Muscle layer of colon (tissue), 2 donors: Measurements from ENCODE around the gene LMF2.

Experiments
- H3K27ac ChIP-seq: one replicate; pipeline ENCODE4 v1.7.0; 2013; ENCODE audit warnings: low read depth, mild to moderate bottlenecking, low read length, moderate library complexity
- H3K27me3 ChIP-seq, 2 donors: one replicate each; pipeline ENCODE4 v1.7.0; 2013; ENCODE audit warnings: low read length in 2 of 2, mild to moderate bottlenecking in 2 of 2; ENCODE audit not compliant: insufficient read depth in 2 of 2, control insufficient read depth in 1 of 2
- H3K36me3 ChIP-seq: one replicate; pipeline ENCODE4 v1.7.0; 2013; ENCODE audit warnings: mild to moderate bottlenecking, low read length; ENCODE audit not compliant: insufficient read depth
- H3K4me1 ChIP-seq: one replicate; pipeline ENCODE4 v1.7.0; 2013; ENCODE audit warnings: mild to moderate bottlenecking, low read length; ENCODE audit not compliant: insufficient read depth
- H3K4me3 ChIP-seq, 2 donors: one replicate each; pipeline ENCODE4 v1.7.0; 2013; ENCODE audit warnings: low read length in 2 of 2, low read depth in 1 of 2, mild to moderate bottlenecking in 1 of 2, moderate library complexity in 1 of 2
- H3K9ac ChIP-seq: one replicate; pipeline ENCODE4 v1.7.0; 2013; ENCODE audit warnings: low read length
- H3K9me3 ChIP-seq: one replicate; pipeline ENCODE4 v1.7.0; 2013; ENCODE audit warnings: mild to moderate bottlenecking, low read length
- donor health status: abdominal sarcoma.
- donor health status: Adenocarcinoma of cecum.

The LMF2 gene

GRCh38 chr22:50526834-50527801 is 19.6 kb upstream of the LMF2 start:
- H3K9me3 ChIP-seq = no peaks in the 10 kb centered on the region
- no peak overlapping the region for H3K9ac ChIP-seq
- peaks cover 8 to 32% of the 10 kb centered on the region in 2 donors for H3K27me3 ChIP-seq
- peaks cover 25% of the 10 kb centered on the region for H3K4me1 ChIP-seq
- H3K27ac ChIP-seq = peak overlapping the region; percentile 81
- peaks cover 17% of the 10 kb centered on the region for H3K36me3 ChIP-seq
- peak overlapping the region; percentile 65 to 94 for H3K4me3 ChIP-seq

GRCh38 chr22:50526108-50526833 is 18.8 kb upstream of the LMF2 start:
- H3K4me3 ChIP-seq = peak overlapping the region; percentile 65 to 94
- H3K9me3 ChIP-seq = no peaks in the 10 kb centered on the region
- peaks cover 5 to 24% of the 10 kb centered on the region in 2 donors for H3K27me3 ChIP-seq
- no peak overlapping the region for H3K9ac ChIP-seq
- peaks cover 25% of the 10 kb centered on the region for H3K36me3 ChIP-seq
- H3K4me1 ChIP-seq = peaks cover 23% of the 10 kb centered on the region
- peak overlapping the region; percentile 81 for H3K27ac ChIP-seq

GRCh38 chr22:50525858-50526107 is 18.3 kb upstream of the LMF2 start:
- Histone ChIP-seq H3K27ac (peak overlapping the region; percentile 81), H3K9me3 (no peaks in the 10 kb centered on the region), H3K27me3 (peaks cover under 1 to 19% of the 10 kb centered on the region in 2 donors), H3K9ac (no peak overlapping the region), H3K36me3 (peaks cover 30% of the 10 kb centered on the region), H3K4me1 (peaks cover 19% of the 10 kb centered on the region), H3K4me3 (peak overlapping the region; percentile 65 to 94)

GRCh38 chr22:50525104-50525857 is 17.8 kb upstream of the LMF2 start, which contains the start of gene SCO2:
Gene SCO2, minus strand, starts transcription at chr22:50525598. Its CDS starts 1,187 bp downstream, at chr22:50524411.
- H3K9me3 ChIP-seq = no peaks in the 10 kb centered on the region
- peaks cover 14% of the 10 kb centered on the region for H3K4me1 ChIP-seq
- H3K27ac ChIP-seq = peak within 1 kb of the TSS; percentile 88
- H3K4me3 ChIP-seq = peak within 1 kb of the TSS; percentile 65 to 94
- H3K27me3 ChIP-seq = peaks cover 0 to 14% of the 10 kb centered on the region in 2 donors
- peaks cover 32% of the 10 kb centered on the region for H3K36me3 ChIP-seq
- H3K9ac ChIP-seq = peak within 1 kb of the TSS; percentile 68

- no peaks in the 10 kb centered on the region for H3K9me3 ChIP-seq
- H3K36me3 ChIP-seq = peaks cover 34% of the 10 kb centered on the region
- H3K27ac ChIP-seq = peak overlapping the region; percentile 88
- peaks cover 0 to 8% of the 10 kb centered on the region in 2 donors for H3K27me3 ChIP-seq
- peak overlapping the region; percentile 68 for H3K9ac ChIP-seq
- H3K4me1 ChIP-seq = peaks cover 12% of the 10 kb centered on the region
- peak overlapping the region; percentile 65 to 94 for H3K4me3 ChIP-seq
Measured at GRCh38 chr22:50524676-50525103, 17.2 kb upstream of the LMF2 start.

- peaks cover 40% of the 10 kb centered on the region for H3K36me3 ChIP-seq
- peaks cover 0 to 2% of the 10 kb centered on the region in 2 donors for H3K27me3 ChIP-seq
- H3K4me1 ChIP-seq = peaks cover 12% of the 10 kb centered on the region
- H3K9ac ChIP-seq = no peak overlapping the region
- H3K9me3 ChIP-seq = no peaks in the 10 kb centered on the region
- H3K27ac ChIP-seq = peak overlapping the region; percentile 88
- H3K4me3 ChIP-seq = peak overlapping the region in 1 of 2 donors; percentile 65
Measured at GRCh38 chr22:50523806-50524675, 16.5 kb upstream of the LMF2 start.

GRCh38 chr22:50523458-50523805 is 15.9 kb upstream of the LMF2 start:
- Histone ChIP-seq H3K4me1 (peaks cover 12% of the 10 kb centered on the region), H3K9me3 (no peaks in the 10 kb centered on the region), H3K4me3 (no peak overlapping the region), H3K36me3 (peaks cover 45% of the 10 kb centered on the region), H3K27me3 (no peaks in the 10 kb centered on the region), H3K27ac (no peak overlapping the region), H3K9ac (no peak overlapping the region)

GRCh38 chr22:50522806-50523438 is 15.4 kb upstream of the LMF2 start:
- peaks cover 49% of the 10 kb centered on the region for H3K36me3 ChIP-seq
- H3K27me3 ChIP-seq = no peaks in the 10 kb centered on the region
- H3K27ac ChIP-seq = no peak overlapping the region

GRCh38 chr22:50522208-50522805 is 14.8 kb upstream of the LMF2 start:
- Histone ChIP-seq H3K9ac (no peak overlapping the region), H3K27me3 (no peaks in the 10 kb centered on the region), H3K36me3 (peaks cover 56% of the 10 kb centered on the region), H3K4me1 (peaks cover 12% of the 10 kb centered on the region), H3K27ac (no peak overlapping the region), H3K9me3 (no peaks in the 10 kb centered on the region), H3K4me3 (no peak overlapping the region)

More at GRCh38 chr22:50522806-50523438, 15.4 kb upstream of the LMF2 start:
- Histone ChIP-seq H3K4me3 (no peak overlapping the region), H3K4me1 (peaks cover 12% of the 10 kb centered on the region), H3K9me3 (no peaks in the 10 kb centered on the region), H3K9ac (no peak overlapping the region)

- no peak overlapping the region for H3K4me3 ChIP-seq
- no peak overlapping the region for H3K27ac ChIP-seq
- H3K36me3 ChIP-seq = peaks cover 61% of the 10 kb centered on the region
- peaks cover 12% of the 10 kb centered on the region for H3K4me1 ChIP-seq
- H3K27me3 ChIP-seq = no peaks in the 10 kb centered on the region
- no peaks in the 10 kb centered on the region for H3K9me3 ChIP-seq
- H3K9ac ChIP-seq = no peak overlapping the region
Measured at GRCh38 chr22:50521710-50522109, 14.2 kb upstream of the LMF2 start.
